OCI-LY1 (cell line): ENCODE data around the gene CDH4.

Experiments used
- EZH2 ChIP-seq: fragments of 200-600 bp; sonication (generic), shearing (Covaris generic); IDR thresholded peaks from 2 replicates; pipeline ENCODE4 v1.8.0; 2017; ENCODE audit warnings: borderline replicate concordance, mixed run types, mild to moderate bottlenecking, antibody characterized with exemption, low read length, moderate library complexity, mixed read lengths
- TF ChIP-seq, protein P1 (sequence below): fragments of 200-600 bp; sonication (generic), shearing (Covaris generic); IDR thresholded peaks from 2 replicates; pipeline ENCODE4 v1.5.1; 2017; ENCODE audit warnings: mild to moderate bottlenecking, antibody characterized with exemption, low read length, moderate library complexity, mixed read lengths

DNA sequence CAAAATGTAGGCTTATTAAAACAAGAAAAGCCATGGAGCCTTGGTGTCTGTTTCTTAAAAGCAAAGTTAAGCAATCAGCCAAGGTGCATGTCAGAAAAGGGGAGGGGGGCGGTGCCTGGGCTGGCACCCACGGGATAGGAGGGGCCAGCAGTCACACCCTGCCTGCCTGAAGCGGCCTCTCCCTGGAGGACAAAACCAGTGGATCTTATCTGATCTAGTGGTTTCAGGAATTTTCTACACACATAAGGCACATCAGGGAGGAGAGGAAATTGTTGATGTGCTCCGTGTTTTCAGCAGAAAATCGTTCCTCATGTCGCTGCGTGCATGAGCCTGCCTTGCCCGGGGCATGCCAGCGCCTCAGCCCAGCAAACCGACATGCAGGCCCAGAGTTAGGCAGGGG lies 537.3 kb downstream of the CDH4 start:
- TF ChIP-seq, protein P1, sequence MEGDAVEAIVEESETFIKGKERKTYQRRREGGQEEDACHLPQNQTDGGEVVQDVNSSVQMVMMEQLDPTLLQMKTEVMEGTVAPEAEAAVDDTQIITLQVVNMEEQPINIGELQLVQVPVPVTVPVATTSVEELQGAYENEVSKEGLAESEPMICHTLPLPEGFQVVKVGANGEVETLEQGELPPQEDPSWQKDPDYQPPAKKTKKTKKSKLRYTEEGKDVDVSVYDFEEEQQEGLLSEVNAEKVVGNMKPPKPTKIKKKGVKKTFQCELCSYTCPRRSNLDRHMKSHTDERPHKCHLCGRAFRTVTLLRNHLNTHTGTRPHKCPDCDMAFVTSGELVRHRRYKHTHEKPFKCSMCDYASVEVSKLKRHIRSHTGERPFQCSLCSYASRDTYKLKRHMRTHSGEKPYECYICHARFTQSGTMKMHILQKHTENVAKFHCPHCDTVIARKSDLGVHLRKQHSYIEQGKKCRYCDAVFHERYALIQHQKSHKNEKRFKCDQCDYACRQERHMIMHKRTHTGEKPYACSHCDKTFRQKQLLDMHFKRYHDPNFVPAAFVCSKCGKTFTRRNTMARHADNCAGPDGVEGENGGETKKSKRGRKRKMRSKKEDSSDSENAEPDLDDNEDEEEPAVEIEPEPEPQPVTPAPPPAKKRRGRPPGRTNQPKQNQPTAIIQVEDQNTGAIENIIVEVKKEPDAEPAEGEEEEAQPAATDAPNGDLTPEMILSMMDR, result no peak
- no peak for TF ChIP-seq EZH2
